ENCODE results near the gene CRADD.

DNA sequence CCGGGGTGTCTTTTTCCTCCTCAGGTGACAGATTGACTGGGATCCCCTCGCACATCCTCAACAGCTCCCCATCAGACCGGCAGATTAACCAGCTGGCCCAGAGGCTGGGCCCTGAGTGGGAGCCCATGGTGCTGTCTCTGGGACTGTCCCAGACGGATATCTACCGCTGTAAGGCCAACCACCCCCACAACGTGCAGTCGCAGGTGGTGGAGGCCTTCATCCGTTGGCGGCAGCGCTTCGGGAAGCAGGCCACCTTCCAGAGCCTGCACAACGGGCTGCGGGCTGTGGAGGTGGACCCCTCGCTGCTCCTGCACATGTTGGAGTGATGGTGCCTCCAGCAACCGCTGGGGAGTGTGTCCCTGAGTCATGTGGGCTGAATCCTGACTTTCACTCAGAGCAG lies 172.8 kb downstream of the CRADD start:
- TF ChIP-seq EZH2 (IDR thresholded peaks at IDR 0.05; ENCODE audit: insufficient read depth, poor library complexity, severe bottlenecking) = no peak
- TF ChIP-seq EZH2phosphoT487 (IDR thresholded peaks at IDR 0.05; ENCODE audit: insufficient read depth, low read depth) = no peak

All from GM23248 (cell line).